HG02759 (cell line): ENCODE results near the gene RPRM.
"Not testable (repeated sequence)": the region's sequence is repeated elsewhere in the genome, so short reads cannot be mapped to it uniquely, and the experiment has no call there.

ENCODE experiments used
- ATAC-seq: cut with Tn5 transposase; IDR thresholded peaks from one replicate; pipeline ENCODE4 v1.9.1; 2021; ENCODE audit warnings: mild to moderate bottlenecking, moderate library complexity; ENCODE audit not compliant: unreplicated experiment

RPRM gene

GRCh38 chr2:153478289-153479261 lies at the start of gene RPRM:
Gene RPRM (minus strand): TSS chr2:153478762. CDS start chr2:153478565, 197 bp downstream.
- ATAC-seq = peak; percentile 94

GRCh38 chr2:153519257-153519875 lies 40.8 kb upstream of the RPRM start:
- peak; percentile 55 for ATAC-seq

- ATAC-seq = no peak
Measured at GRCh38 chr2:153512331-153512730, 33.8 kb upstream of the RPRM start.

GRCh38 chr2:153510996-153511395 lies 32.4 kb upstream of the RPRM start:
- no peak for ATAC-seq

- no peak for ATAC-seq
Measured at GRCh38 chr2:153509133-153509532, 30.6 kb upstream of the RPRM start.

- ATAC-seq = not testable (repeated sequence)
Measured at GRCh38 chr2:153506499-153506898, 27.9 kb upstream of the RPRM start.

- ATAC-seq = no peak
Measured at GRCh38 chr2:153499439-153499838, 20.9 kb upstream of the RPRM start.

GRCh38 chr2:153497938-153498629 lies 19.5 kb upstream of the RPRM start:
- no peak for ATAC-seq

- ATAC-seq = no peak
Measured at GRCh38 chr2:153495725-153496124, 17.2 kb upstream of the RPRM start.

GRCh38 chr2:153488072-153488471 lies 9.5 kb upstream of the RPRM start:
- ATAC-seq = no peak

GRCh38 chr2:153487448-153487847 lies 8.9 kb upstream of the RPRM start:
- no peak for ATAC-seq

GRCh38 chr2:153479573-153479972 lies 1.0 kb upstream of the RPRM start:
- ATAC-seq = no peak

- ATAC-seq = no peak
Measured at GRCh38 chr2:153477636-153478288, 800 bp downstream of the RPRM start.

- ATAC-seq = no peak
Measured at GRCh38 chr2:153476816-153477635, 1.5 kb downstream of the RPRM start.

- ATAC-seq = no peak
Measured at GRCh38 chr2:153476491-153476815, 2.1 kb downstream of the RPRM start.

- no peak for ATAC-seq
Measured at GRCh38 chr2:153474876-153475435, 3.6 kb downstream of the RPRM start.

- ATAC-seq = no peak
Measured at GRCh38 chr2:153474407-153474806, 4.2 kb downstream of the RPRM start.

GRCh38 chr2:153470867-153471266 lies 7.7 kb downstream of the RPRM start:
- ATAC-seq = no peak

- no peak for ATAC-seq
Measured at GRCh38 chr2:153464395-153464794, 14.2 kb downstream of the RPRM start.

GRCh38 chr2:153462338-153462859 lies 16.2 kb downstream of the RPRM start:
- ATAC-seq = no peak
